SU-DHL-6 (cell line): ENCODE results near the gene PARP1.

Source experiments
- H2AFZ ChIP-seq: fragments of 200-600 bp; sonication (generic); 2 replicates; pipeline ENCODE4 v1.6.1; 2014; ENCODE audit warnings: low read depth, mild to moderate bottlenecking, moderate library complexity, mixed read lengths, antibody characterized with exemption, low read length; ENCODE audit not compliant: severe bottlenecking
- H3F3A ChIP-seq: fragments of 200-600 bp; shearing (Covaris generic); 2 replicates; pipeline ENCODE4 v1.6.0; 2016; ENCODE audit warnings: antibody characterized with exemption, mild to moderate bottlenecking; ENCODE audit not compliant: insufficient read depth
- H3K27ac ChIP-seq: fragments of 200-600 bp; sonication (generic); 2 replicates; pipeline ENCODE4 v1.5.1; 2016; ENCODE audit warnings: low read depth, mild to moderate bottlenecking, low read length, moderate library complexity, mixed read lengths
- H3K27me3 ChIP-seq: fragments of 200-600 bp; sonication (generic), shearing (Covaris generic); 2 replicates; pipeline ENCODE4 v1.6.0; 2014; ENCODE audit warnings: mild to moderate bottlenecking, low read length
- H3K36me3 ChIP-seq: fragments of 200-600 bp; sonication (generic); 2 replicates; pipeline ENCODE4 v1.6.1; 2014; ENCODE audit warnings: mild to moderate bottlenecking, low read length, mixed read lengths
- H3K4me2 ChIP-seq: fragments of 300-600, 200-600 bp; shearing (Covaris generic), sonication (generic); 2 replicates; pipeline ENCODE4 v1.6.0; 2014; ENCODE audit warnings: low read length, low read depth, mild to moderate bottlenecking; ENCODE audit not compliant: poor library complexity, severe bottlenecking
- H3K4me3 ChIP-seq: fragments of 200-600 bp; sonication (generic); 2 replicates; pipeline ENCODE4 v1.5.1; 2014; ENCODE audit warnings: antibody characterized with exemption, low read length, mild to moderate bottlenecking, mixed read lengths; ENCODE audit not compliant: insufficient read depth, poor library complexity, severe bottlenecking
- H3K79me2 ChIP-seq: fragments of 200-600 bp; sonication (generic); 2 replicates; pipeline ENCODE4 v1.6.1; 2014; ENCODE audit warnings: mild to moderate bottlenecking, low read length, moderate library complexity; ENCODE audit not compliant: insufficient read depth
- H3K9ac ChIP-seq: fragments of 200-600 bp; sonication (generic); 2 replicates; pipeline ENCODE4 v1.7.0; 2014; ENCODE audit warnings: mild to moderate bottlenecking, low read length
- H3K9me2 ChIP-seq: fragments of 200-600 bp; sonication (generic); replicated peaks from 2 replicates; pipeline ENCODE4 v1.6.1; 2014; ENCODE audit warnings: low read length; ENCODE audit not compliant: insufficient read depth
- H3K9me3 ChIP-seq: fragments of 200-600 bp; sonication (generic); 2 replicates; pipeline ENCODE4 v1.6.1; 2014; ENCODE audit warnings: low read length, mixed read lengths; ENCODE audit not compliant: insufficient read depth
- H4K20me1 ChIP-seq: fragments of 200-600 bp; sonication (generic); 2 replicates; pipeline ENCODE4 v1.6.1; 2014; ENCODE audit warnings: low read depth, mild to moderate bottlenecking, antibody characterized with exemption, low read length, moderate library complexity, mixed read lengths
- EZH2phosphoT487 ChIP-seq: fragments of 200-600 bp; sonication (generic), shearing (Covaris generic); conservative IDR thresholded peaks from 2 replicates; pipeline ENCODE4 v1.6.1; 2018; ENCODE audit warnings: mild to moderate bottlenecking, antibody characterized with exemption, low read length, moderate library complexity, mixed read lengths
- TF ChIP-seq, protein P1 (sequence below): fragments of 200-600 bp; sonication (generic); IDR thresholded peaks from one replicate; pipeline ENCODE4 v1.5.1; 2017; ENCODE audit warnings: antibody characterized with exemption, mild to moderate bottlenecking, low read length, moderate library complexity; ENCODE audit not compliant: insufficient read depth, poor library complexity, severe bottlenecking

Gene PARP1

DNA sequence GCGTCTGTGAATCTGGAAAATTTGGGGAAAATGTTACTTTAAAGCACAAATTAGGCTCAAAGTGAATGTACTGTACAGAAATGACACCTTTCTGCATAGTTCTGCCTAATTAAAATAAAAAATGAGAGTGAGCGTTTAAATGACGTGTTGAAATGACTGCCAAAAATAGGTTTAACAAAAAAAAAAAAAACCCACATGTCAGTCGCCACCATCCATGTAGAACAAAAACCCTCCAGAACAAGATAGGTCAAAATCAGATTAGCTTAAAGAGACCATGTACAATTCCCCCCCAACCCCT lies 745 bp downstream of the PARP1 start:
- peaks cover 4% of the 10 kb centered on the region; the same call in 1 of the 2 replicates for H3K36me3 ChIP-seq
- peak overlapping the region; percentile 80 for H3K4me2 ChIP-seq
- H3K79me2 ChIP-seq: peaks cover 56% of the 10 kb centered on the region
- H3K4me3 ChIP-seq: peak overlapping the region; percentile 91
- H4K20me1 ChIP-seq: peaks cover 23% of the 10 kb centered on the region; the same call in 1 of the 2 replicates
- peak overlapping the region; percentile 78 for H3K9ac ChIP-seq
- peak overlapping the region; percentile 89 for H3K27ac ChIP-seq
- no peaks in the 10 kb centered on the region for H3K27me3 ChIP-seq
- no peak for TF ChIP-seq EZH2phosphoT487
- TF ChIP-seq, protein P1, sequence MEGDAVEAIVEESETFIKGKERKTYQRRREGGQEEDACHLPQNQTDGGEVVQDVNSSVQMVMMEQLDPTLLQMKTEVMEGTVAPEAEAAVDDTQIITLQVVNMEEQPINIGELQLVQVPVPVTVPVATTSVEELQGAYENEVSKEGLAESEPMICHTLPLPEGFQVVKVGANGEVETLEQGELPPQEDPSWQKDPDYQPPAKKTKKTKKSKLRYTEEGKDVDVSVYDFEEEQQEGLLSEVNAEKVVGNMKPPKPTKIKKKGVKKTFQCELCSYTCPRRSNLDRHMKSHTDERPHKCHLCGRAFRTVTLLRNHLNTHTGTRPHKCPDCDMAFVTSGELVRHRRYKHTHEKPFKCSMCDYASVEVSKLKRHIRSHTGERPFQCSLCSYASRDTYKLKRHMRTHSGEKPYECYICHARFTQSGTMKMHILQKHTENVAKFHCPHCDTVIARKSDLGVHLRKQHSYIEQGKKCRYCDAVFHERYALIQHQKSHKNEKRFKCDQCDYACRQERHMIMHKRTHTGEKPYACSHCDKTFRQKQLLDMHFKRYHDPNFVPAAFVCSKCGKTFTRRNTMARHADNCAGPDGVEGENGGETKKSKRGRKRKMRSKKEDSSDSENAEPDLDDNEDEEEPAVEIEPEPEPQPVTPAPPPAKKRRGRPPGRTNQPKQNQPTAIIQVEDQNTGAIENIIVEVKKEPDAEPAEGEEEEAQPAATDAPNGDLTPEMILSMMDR: no peak
- H3K9me3 ChIP-seq: no peaks in the 10 kb centered on the region
- peaks cover 22% of the 10 kb centered on the region for H3F3A ChIP-seq
- H2AFZ ChIP-seq: peak overlapping the region; percentile 76
- H3K9me2 ChIP-seq: no peaks in the 10 kb centered on the region

DNA sequence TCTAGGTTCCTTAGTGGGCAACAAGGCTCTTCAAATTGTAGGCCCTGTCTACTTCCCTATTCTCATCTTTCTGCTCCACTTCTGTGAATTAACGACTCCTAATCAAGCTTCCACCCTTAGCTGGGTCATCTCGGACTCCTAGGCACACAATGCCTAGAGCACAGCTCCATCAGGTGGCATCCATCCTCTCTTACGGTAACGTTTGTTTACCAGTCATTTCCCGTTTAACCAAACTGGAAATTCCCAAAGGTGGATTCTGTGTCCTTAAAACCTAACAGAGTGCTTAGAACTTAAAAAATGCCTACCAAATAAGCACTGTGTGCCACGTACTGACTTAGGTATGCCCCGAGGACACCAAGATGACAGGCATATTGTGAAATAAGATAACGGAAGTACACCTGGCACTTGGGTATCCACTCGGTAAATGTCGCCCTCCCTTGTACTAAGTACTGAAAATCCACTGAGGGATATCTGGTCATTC lies 1.5 kb downstream of the PARP1 start:
- H3K9me2 ChIP-seq: no peaks in the 10 kb centered on the region
- no peaks in the 10 kb centered on the region for H3K9me3 ChIP-seq
- TF ChIP-seq EZH2phosphoT487: no peak
- TF ChIP-seq, protein P1: no peak
- no peaks in the 10 kb centered on the region for H3K27me3 ChIP-seq
- H3K9ac ChIP-seq: peak overlapping the region; percentile 78
- H3K79me2 ChIP-seq: peaks cover 63% of the 10 kb centered on the region
- no peak overlapping the region for H2AFZ ChIP-seq
- H3K36me3 ChIP-seq: peaks cover 7% of the 10 kb centered on the region; the same call in 1 of the 2 replicates
- peak overlapping the region; percentile 91 for H3K4me3 ChIP-seq
- peak overlapping the region; percentile 89 for H3K27ac ChIP-seq
- peaks cover 23% of the 10 kb centered on the region; the same call in 1 of the 2 replicates for H4K20me1 ChIP-seq
- peaks cover 22% of the 10 kb centered on the region for H3F3A ChIP-seq
- H3K4me2 ChIP-seq: peak overlapping the region; percentile 80

- Histone ChIP-seq H3F3A (peaks cover 22% of the 10 kb centered on the region), H3K36me3 (peaks cover 13% of the 10 kb centered on the region), H3K9me2 (no peaks in the 10 kb centered on the region), H3K27ac (peak overlapping the region; percentile 89), H3K79me2 (peaks cover 73% of the 10 kb centered on the region), H4K20me1 (peaks cover 30% of the 10 kb centered on the region; the same call in 1 of the 2 replicates), H3K9ac (peak overlapping the region; percentile 78), H3K9me3 (no peaks in the 10 kb centered on the region), H3K4me2 (peak overlapping the region; percentile 80), H3K4me3 (peak overlapping the region; percentile 91), H2AFZ (no peak overlapping the region), H3K27me3 (no peaks in the 10 kb centered on the region)
- no peak for TF ChIP-seq EZH2phosphoT487
- TF ChIP-seq, protein P1: no peak
Observed at GRCh38 chr1:226405411-226405988, 2.4 kb downstream of the PARP1 start.
